Frontal cortex (tissue), 4 donors: Measurements from ENCODE around the gene OLIG3. TPM values are rescaled to one million over a fixed set of nuclear protein-coding genes. Genes with fewer than 3 reads are reported as not detected.

Source experiments
- DNase-seq, 2 donors: peaks; one replicate each; pipeline ENCODE4 v3.0.0; 2012; ENCODE audit warnings: low spot score in 2 of 2
- FAIRE-seq: peaks from 2 replicates; lab custom pipeline; 2012; peaks lifted over from hg19 to GRCh38; lab: Jason Lieb, UNC
- total RNA-seq: library from RNA; depleted of rRNA; stranded (reverse); fragments of >200 nt; gene quantifications from one replicate; pipeline ENCODE4 v1.2.3, GENCODE V29; 2014
- donor health status: control.
- donor health status: control.
- donor health status: control.

The OLIG3 gene
- total RNA-seq, 1 donor from 2014 or later = not detected

GRCh38 chr6:137475103-137475502 lies 19.1 kb downstream of the OLIG3 start:
- FAIRE-seq = no peak
- no peak for DNase-seq

- DNase-seq (no peak), FAIRE-seq (no peak)
These were observed 20.6 kb downstream of the OLIG3 start for GRCh38 chr6:137473598-137473997.

- FAIRE-seq (no peak), DNase-seq (no peak)
These were observed 21.5 kb downstream of the OLIG3 start for GRCh38 chr6:137472641-137473137.

GRCh38 chr6:137471986-137472385 lies 22.2 kb downstream of the OLIG3 start:
- DNase-seq = no peak
- no peak for FAIRE-seq

- FAIRE-seq = no peak
- DNase-seq = no peak
These were observed 22.7 kb downstream of the OLIG3 start for GRCh38 chr6:137471497-137471896.

- FAIRE-seq (no peak), DNase-seq (no peak)
These were observed 27.0 kb downstream of the OLIG3 start for GRCh38 chr6:137467211-137467610.

- DNase-seq = no peak
- no peak for FAIRE-seq
These were observed 28.7 kb downstream of the OLIG3 start for GRCh38 chr6:137465378-137466009.

GRCh38 chr6:137452333-137452894 lies 41.8 kb downstream of the OLIG3 start:
- FAIRE-seq = no peak
- DNase-seq = no peak

- FAIRE-seq (no peak), DNase-seq (no peak)
These were observed 50.3 kb downstream of the OLIG3 start for GRCh38 chr6:137443901-137444300.
